ENCODE results near the gene TRIM27.
"Not testable (repeated sequence)": the region's sequence is repeated elsewhere in the genome, so short reads cannot be mapped to it uniquely, and the experiment has no call there.

TRIM27 gene

GRCh38 chr6:28941684-28942448 is 18.1 kb upstream of the TRIM27 start:
- DNase-seq, result no peak

- DNase-seq, result peak; percentile 61
These were observed 17.3 kb upstream of the TRIM27 start for GRCh38 chr6:28940858-28941683.

- DNase-seq, result peak; percentile 50
These were observed 16.6 kb upstream of the TRIM27 start for GRCh38 chr6:28940294-28940857.

- DNase-seq, result no peak
These were observed 9.3 kb upstream of the TRIM27 start for GRCh38 chr6:28933069-28933468.

DNA sequence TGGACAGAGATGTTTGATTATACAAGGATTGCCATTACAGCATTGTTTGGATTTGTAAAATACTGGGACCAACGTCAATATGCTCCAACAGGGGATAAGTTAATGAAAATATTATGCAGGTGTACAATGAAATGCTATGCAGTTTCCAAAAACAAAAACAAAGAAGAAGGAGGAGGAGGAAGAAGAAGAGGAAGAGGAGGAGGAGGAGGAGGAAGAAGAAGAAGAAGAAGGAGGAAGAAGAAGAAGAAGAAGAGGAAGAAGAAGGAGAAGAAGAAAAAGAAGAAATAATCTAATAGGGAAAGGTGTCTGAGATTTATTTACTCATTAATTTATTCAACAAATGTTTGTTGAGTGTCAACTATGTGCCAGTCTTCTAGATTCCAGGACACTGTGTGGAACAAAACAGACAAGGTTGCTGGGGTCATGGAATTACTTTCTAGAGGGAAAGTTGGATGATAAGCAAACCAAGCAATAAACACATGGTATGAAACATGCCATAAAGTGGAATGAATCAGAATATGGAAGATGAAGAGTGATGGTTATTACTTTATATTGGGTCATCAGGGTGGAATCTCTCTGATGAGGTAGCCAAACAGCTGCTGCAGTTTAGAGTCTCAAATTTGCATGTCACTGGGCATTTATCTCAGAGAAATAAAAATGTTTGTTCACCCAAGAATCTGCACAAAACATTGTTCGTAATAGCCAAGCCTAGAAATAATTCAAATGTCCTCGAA is 6.3 kb upstream of the TRIM27 start:
- no peak for DNase-seq

DNA sequence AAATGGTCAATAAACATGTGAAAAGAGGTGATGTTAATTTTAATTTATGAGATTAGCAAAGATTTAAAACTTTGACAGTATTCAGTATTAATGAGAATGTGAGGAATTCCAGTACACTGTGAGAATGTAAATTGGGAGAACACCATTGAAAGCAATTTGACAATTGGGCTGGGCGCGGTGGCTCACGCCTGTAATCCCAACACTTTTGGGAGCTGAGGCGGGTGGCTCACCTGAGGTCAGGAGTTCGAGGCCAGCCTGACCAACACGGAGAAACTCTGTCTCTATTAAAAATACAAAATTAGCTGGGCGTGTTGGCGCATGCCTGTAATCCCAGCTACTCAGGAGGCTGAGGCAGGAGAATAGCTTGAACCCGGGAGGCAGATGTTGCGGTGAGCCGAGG is 5.6 kb upstream of the TRIM27 start:
- not testable (repeated sequence) for DNase-seq

GRCh38 chr6:28927846-28928245 is 4.1 kb upstream of the TRIM27 start:
- DNase-seq, result no peak

DNA sequence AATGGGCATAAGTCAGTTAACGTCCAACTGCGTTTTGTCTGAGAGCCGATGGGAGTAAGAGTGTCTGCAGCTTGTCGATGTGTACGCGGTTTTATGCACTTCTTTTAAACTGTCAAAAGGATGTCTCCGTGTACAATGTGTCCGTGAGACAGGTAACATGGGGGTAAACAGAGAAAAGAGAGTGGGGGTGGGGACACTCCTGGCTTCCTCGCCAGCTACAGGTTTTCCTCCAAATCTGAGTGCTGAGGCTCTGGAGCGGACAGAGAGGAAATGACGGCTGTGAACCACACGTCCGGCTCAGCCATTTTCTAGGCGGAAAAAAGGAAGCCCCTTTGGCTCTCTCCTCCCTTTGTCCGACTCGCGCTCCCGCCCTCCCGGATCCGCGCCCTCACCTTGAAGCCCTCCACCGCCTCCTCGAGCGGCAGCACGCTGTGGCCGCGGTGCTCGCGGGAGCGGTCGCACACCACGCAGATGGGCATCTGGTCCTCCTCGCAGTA is 916 bp downstream of the TRIM27 start:
- peak; percentile 46 for DNase-seq

- DNase-seq, result peak; percentile 6
These were observed 1.6 kb downstream of the TRIM27 start for GRCh38 chr6:28922004-28922820.

DNA sequence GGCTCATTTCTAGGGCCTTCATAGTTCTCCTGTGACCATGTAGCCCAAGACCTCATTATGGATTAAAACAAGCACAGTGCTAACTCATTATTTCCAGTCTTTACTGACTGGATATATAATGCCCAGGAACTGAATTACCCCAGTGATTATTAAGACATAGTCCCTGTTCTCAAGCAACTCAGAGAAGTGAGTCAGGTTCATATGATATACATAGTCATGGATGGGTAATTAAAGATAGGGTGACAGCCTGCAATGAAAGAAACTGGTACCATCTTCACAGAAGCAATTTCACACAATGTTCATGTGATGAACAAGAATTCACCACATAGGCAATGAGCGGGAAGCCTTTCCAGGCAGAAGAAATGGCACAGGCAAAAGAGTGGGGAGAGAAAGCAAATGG is 3.5 kb downstream of the TRIM27 start:
- no peak for DNase-seq

DNA sequence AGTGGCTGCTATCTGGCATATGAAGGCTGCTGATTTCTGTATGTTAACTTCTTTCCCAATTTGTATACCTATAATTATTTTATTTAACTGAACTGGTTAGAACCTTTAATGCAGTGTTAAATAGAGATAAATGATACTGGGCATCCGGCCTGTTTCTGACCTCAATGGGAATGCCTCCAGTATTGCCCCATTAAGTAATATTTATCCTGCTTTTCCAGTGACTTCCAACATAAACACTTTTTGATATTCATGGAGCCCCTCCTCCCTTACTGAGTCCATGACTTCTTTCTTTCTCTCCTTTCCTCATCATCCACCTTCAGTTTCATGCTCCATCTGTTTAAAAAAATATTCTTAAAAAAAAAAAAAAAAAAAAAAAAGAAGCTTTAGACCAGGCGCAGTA is 8.8 kb downstream of the TRIM27 start:
- no peak for DNase-seq

GRCh38 chr6:28910901-28911690 is 12.7 kb downstream of the TRIM27 start:
- no peak for DNase-seq

- no peak for DNase-seq
These were observed 16.4 kb downstream of the TRIM27 start for GRCh38 chr6:28907394-28907793.

DNA sequence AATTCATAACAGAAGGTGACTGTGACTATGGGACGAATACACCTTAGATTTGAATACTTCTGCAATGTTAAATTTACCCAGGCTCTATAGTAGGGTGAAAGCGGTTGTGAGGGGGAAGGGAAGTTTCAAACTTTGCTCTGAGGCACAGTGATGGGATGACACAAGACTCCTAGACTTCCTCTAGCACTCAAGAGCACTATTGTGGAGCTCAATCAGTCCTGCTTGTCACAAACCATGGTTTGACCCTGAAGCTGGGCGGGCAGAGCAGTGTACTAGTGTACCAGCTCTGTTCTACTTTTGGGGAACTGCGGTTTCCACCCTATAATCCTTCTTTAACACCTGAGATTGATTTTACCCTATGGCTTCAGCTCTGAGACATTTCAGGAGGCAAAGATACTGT is 17.1 kb downstream of the TRIM27 start:
- DNase-seq, result no peak

GRCh38 chr6:28903686-28904085 is 20.1 kb downstream of the TRIM27 start:
- no peak for DNase-seq

GRCh38 chr6:28901831-28902230 is 22.0 kb downstream of the TRIM27 start:
- DNase-seq, result no peak

DNA sequence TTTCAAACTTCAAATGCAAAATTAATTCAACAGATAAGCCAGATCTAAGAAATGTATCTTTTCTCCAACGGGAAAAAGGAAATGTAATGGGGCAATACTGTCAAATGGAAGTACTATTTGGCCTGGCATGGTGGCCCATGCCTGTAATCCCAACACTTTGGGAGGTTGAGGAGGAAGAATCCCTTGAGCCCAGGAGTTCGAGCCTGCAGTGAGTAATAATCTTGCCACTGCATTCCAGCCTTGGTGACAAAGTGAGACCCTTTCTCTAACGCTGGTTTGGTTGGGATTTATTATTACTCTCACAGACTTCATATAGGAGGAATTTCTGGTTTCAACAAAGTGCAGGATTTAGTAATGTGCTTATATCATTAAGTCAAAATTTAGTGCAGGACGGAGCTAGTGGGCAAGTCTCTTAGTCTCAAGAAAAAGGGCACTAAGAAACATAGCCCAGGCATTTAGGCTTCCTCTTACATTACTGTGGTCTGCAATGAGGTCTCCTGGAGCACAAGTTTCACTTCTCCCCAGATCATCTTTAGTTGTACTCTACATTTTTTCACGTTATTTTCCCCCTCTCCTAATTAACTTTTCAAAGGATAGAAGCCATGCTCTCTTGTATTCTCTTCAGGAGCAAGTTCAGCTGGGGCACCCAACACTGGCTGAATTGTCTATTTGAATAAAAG is 23.1 kb downstream of the TRIM27 start:
- DNase-seq, result no peak

- no peak for DNase-seq
These were observed 25.1 kb downstream of the TRIM27 start for GRCh38 chr6:28898710-28898965.

GRCh38 chr6:28897369-28897745 is 26.4 kb downstream of the TRIM27 start:
- no peak for DNase-seq

- DNase-seq, result peak; percentile 31
These were observed 27.0 kb downstream of the TRIM27 start for GRCh38 chr6:28896505-28897368.
